T-helper 2 cell treated with Interferon-gamma antibody and Interleukin-4, amounts not matched to agents 100 ng/mL and 5 ng/mL, for 36 hours (primary cell): ENCODE data around the gene STK38L. TPM values are rescaled to one million over a fixed set of nuclear protein-coding genes. Genes with fewer than 3 reads are reported as not detected.

Source experiments
- intact Hi-C: fragments of 100-400 bp; cut with micrococcal nuclease; formaldehyde crosslinking; loops from one replicate; pipeline ENCODE4 v1.15.1; 2023
- total RNA-seq: library from RNA; stranded (reverse); gene quantifications from 2 replicates; pipeline ENCODE4 v1.2.3, GENCODE V29; 2022

Gene STK38L
- total RNA-seq, 1 donor from 2014 or later = 19.1 TPM

DNA sequence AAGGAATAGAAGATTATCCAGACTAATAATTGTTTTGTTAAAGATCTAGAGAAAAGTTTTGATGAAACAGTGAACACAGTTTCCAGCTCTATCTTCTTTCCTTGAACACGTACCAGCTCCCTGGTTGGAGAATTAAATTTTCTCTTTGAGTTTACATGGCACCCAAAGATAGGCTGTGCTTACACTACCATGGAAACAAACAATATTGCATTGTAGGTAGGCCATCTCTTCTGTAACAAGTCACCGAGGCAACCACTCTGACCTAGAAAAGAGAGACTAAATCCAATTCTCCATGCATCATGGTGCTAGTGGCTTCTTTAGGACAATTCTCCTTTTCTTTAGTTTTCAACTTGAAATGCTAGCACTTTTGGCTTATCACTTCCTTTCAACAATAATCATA lies 98.5 kb downstream of the STK38L start:
- intact Hi-C loops = no loop called here

DNA sequence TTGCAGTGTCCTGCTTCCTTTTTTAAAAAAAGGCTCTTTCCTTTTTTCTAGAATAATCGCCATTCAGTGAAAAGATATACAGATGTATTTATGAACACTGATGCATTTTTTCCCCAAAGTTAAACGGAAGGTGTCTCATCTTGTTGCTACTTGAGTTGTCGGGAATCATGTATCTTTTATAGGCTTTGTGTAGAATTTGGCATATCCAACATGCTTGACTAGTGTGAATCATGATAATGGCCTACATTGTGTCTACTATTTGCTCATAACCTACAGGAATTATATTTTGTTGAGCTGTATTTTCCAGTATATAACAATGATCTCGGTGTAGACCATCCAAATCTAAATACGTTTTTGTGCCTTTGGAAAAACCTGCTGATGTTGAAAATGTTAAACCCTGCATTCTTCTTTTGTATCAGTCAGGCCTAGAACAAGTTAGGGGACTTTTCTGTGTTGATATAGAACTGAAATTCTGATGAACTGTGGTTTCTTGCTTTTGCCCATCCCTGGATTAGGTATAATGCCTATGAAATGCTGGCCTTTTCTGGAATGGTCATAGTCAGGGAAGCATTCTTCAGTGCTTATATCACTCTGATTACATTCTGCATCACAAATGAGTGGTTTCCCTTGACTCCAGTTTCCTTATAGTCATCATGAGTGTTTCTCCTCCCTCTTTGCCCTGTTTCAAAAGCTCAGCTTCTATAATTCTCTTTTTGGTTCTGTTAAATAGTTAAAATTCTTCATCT lies 99.3 kb downstream of the STK38L start:
- intact Hi-C loops = no loop called here

DNA sequence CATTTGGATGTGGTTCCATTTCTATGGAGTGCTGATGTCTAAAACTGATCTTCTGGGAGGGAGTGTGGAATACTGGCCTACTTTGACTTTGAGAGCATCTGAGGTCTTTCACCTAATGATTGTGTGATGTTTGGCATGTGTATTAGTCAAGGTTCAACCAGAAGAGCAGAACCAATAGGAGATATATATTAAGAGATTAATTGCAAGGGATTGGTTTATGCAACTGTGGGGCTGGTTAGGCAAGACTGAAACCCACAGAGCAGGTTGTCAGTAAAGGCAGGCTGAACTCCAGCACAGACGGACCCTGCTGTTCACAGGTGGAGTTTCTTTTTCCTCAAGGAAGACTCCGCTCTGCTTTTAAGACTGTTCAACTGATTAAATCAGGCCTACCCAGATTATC lies 100.2 kb downstream of the STK38L start:
- intact Hi-C loops = no loop called here

DNA sequence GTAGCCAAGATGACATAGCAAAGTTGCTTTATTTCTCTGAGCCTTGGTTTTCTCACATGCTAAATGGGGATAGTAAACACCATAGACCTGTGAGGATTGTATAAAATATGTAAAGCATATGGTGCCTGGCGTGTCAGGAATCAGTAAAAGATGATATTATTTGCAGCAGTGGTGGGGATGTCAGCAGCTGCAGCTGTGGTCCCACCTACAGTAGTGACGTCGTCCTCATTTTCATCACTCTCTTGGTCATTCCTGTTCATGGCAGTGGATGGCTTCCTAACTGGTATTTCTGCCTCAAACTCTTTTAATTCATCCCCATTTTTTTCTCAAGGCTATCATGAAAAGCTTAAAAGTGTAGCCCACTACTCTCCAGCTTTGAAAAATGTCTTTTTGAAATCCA lies 100.7 kb downstream of the STK38L start:
- intact Hi-C loops = no loop called here

DNA sequence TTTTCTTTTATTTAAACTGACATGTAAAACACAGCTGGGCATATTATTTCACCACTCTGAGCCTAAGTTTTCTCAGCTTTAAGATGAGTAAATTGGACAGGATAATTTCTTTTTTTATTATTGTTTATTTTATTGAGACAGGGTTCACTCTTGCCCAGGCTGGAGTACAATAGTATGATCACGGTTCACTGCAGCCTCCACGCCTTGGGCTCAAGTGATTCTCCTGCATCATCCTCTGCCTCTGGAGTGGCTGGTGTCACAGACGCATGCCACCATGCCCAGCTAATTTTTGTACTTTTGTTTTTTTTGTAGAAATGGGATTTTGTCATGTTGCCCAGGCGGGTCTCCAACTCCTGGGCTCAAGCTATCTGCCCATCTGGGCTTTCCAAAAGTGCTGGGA lies 101.3 kb downstream of the STK38L start:
- intact Hi-C loops = no loop called here

DNA sequence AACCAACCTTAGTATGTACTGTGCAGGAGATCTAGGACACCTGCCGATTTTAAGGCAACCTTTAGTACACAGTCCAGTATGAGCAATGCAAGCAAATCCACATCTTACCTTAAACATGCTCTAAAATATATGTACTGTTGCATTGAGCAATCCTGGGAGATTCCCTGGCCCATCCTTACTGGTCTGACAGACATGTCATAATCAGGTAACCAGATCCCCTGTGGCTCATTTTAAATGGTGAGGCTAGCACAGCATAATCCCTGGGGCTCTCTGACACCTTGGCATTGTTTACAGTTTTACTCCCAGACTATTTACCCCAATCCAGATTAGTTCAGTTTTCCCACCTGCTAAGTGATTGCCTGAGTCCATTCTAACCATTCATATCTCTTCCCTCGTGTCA lies 103.7 kb downstream of the STK38L start:
- intact Hi-C loops = no loop called here

DNA sequence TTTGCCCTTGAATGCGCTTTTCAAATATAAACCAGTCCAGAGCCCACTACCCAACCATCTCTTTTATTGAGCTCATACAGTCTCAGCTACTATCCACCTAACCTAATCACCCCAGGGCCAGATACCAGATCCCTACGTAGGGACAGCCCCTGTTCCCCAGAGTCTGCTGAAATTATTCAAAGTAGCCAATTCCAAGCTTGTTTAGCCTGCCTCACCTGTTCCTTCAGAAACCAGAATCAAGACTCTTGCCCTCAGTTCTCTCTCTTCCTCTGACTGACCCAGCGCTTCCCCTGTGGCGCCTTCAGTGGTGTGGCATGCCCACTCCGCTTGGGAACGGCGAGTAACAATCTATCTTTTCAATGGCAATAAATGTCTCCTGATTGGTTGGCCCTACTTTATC lies 107.4 kb downstream of the STK38L start:
- intact Hi-C loops = no loop called here

DNA sequence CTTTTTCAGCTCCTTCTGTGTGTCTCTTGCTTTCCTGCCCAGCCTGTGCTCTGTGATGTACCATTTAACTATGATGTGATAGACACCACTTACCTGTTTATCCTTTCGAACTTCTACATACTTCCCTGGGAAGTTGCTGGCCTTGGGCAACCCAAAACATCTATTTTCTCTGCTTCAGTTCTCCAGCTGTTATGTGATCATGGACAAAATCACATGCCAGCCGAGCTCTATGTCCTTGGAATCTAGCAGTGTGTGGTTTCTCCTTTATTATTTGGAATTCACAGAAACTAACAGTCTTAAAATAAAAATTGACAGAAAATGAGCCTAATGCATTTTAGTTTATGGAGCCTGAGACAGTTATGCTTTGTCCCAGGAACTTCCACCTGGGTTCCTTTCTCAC lies 111.4 kb downstream of the STK38L start:
- intact Hi-C loops = no loop called here

DNA sequence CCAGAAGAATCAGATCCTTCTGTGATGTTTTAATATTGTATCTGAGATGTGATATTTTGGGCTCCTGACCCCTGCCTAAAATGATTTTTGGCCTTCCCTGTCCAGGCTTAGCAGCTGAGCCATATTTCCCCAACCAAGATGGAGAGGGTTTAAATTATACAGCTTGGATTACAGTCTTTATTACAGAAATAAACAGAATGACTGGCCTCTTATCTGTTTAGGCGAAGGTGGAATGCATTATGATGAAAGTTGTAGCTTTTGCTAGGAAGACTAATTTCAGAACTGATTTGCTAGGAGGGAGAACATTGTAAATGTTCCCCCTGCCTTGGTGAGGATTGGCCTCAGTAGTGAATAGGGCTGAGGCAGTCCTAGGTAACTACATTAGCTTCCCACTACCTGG lies 111.9 kb downstream of the STK38L start:
- intact Hi-C loops = no loop called here

DNA sequence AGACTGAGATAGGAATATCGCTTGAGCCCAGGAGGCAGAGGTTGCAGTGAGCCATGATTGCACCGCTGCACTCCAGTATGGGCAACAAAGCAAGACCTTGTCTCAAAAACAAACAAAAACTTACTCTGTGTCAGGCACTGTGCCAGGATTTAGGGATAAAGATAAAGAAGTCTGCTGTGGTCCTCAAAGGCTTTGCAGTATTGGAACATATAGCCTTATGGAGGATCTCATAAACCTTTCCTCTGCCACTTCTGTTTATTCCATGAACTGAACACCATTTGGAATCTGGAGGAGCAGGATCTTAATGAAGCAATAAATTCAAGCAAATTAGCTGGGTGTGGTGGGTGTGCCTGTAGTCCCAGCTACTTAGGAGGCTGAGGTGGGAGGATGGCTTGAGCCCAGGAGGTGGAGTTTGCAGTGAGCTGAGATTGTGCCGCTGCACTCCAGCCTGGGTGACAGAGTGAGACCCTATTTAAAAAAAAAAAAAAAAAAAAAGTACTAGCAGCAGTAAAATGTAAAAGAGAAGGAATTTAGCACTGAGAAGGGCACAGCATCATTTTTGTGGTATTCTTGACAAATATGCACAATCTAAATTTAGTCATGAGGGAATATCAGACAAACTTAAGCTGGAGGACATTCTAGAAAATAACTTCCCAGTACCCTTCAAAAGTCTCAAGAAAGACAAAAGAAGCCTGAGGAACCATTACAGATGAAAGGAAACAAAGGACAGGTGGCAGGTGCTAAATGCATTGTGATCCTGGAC lies 115.7 kb downstream of the STK38L start:
- intact Hi-C loops = no loop called here

DNA sequence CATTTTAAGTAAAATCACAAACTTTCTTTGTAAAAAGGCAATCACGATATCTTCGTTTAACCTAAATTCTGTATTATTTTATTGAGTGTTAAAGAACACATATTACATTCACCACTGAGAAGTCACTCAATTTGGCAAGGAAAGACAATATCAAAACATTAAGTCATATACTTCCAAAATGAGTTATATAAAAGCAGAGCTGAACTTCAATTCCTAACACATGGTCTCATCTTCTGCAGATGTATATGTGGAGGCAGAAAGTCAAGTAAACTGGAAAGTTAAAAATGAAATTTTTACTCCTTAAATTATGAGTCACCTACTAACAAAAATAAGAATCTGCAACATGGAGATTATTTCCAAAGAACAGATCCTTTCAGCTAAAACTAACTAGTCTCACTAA lies 117.3 kb downstream of the STK38L start:
- intact Hi-C loops = no loop called here

DNA sequence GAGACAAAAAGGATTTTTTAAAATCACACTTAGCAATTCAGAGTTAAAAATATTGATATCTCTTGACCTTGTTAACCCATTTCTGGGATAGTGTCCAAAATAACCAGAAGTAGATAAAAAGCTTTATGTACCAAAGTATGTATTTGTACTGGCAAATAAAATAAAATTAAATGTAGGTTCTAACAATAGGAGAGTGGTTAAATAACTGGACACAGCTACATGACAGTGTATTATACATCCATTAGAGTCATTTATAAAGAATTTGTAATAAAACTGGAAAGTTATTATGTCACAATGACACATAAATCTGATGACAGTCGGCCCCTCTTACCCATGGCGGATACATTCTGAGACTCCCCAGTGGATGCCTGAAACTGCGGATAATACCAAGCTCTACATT lies 122.5 kb downstream of the STK38L start:
- intact Hi-C loops = no loop called here

DNA sequence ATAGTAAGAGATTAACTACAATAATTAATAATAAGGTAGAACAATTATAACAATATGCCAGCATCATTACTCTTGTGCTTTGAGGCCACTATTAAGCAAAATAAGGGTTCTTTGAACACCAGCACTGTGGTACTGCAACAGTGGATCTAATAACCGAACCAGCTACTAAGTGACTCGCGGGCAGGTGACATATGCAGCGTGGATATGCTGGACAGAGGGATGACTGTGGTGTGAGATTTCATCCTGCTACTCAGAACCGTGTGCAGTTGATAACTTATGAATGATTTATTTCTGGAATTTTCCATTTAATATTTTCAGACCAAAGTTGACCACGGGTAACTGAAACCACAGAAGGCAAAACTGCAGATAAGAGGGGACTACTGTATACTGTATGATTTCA lies 123.0 kb downstream of the STK38L start:
- intact Hi-C loops = no loop called here

Other genes with a start within 250 kb of the STK38L start
- gene TM7SF3, start 229.9 kb upstream of the STK38L start, total RNA-seq = 58.7 and 65.4 TPM in 2 replicates
- gene MED21, start 221.7 kb upstream of the STK38L start, total RNA-seq = 38.5 and 40.0 TPM in 2 replicates
- gene C12orf71, start 161.7 kb upstream of the STK38L start, total RNA-seq = not detected in 2 replicates
- gene BMAL2, start 88.5 kb downstream of the STK38L start, total RNA-seq = 35.2 and 36.5 TPM in 2 replicates
- 0.45 and 0.84 TPM in 2 replicates for gene SMCO2, start 202.4 kb downstream of the STK38L start, total RNA-seq